HL-60 (cell line): ENCODE results near the gene B3GALT5.

ENCODE experiments used
- GABPA ChIP-seq: IDR thresholded peaks from 2 replicates; pipeline ENCODE4 v1.6.1; 2012; ENCODE audit warnings: low read depth
- POLR2AphosphoS5 ChIP-seq: IDR thresholded peaks from 2 replicates; pipeline ENCODE4 v1.6.1; 2012; ENCODE audit warnings: low read depth
- SPI1 ChIP-seq: IDR thresholded peaks from 2 replicates; pipeline ENCODE4 v1.6.1; 2012; ENCODE audit warnings: low read depth, mild to moderate bottlenecking, borderline replicate concordance
- TF ChIP-seq, protein P1 (sequence below): IDR thresholded peaks from one replicate; pipeline ENCODE4 v1.5.1; 2011; ENCODE audit warnings: low read length, control low read depth, inconsistent platforms; ENCODE audit not compliant: insufficient read depth
- TF ChIP-seq, protein P2 (sequence below): IDR thresholded peaks from 2 replicates; pipeline ENCODE4 v1.6.1; 2012; ENCODE audit warnings: low read depth; ENCODE audit not compliant: insufficient replicate concordance

DNA sequence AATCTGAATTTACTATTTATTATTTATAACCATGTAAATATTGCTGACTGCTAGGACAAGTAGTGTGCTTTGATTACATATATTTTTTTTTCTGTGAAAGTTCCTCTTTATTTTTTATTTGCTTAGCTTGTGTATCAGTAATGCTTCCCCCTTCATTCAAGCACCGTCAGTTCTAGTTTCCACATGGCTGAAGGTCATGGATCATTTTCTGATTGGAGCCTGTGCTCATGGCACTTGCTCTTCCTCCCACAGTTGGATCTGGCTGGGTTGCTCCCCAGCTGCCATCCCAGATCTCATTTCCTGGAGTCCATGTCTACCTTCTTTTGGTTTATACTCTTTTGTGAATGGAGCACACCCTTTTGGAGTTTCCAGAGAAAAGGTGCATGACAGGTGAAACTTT, 75.3 kb downstream of the B3GALT5 start:
- TF ChIP-seq, protein P1, sequence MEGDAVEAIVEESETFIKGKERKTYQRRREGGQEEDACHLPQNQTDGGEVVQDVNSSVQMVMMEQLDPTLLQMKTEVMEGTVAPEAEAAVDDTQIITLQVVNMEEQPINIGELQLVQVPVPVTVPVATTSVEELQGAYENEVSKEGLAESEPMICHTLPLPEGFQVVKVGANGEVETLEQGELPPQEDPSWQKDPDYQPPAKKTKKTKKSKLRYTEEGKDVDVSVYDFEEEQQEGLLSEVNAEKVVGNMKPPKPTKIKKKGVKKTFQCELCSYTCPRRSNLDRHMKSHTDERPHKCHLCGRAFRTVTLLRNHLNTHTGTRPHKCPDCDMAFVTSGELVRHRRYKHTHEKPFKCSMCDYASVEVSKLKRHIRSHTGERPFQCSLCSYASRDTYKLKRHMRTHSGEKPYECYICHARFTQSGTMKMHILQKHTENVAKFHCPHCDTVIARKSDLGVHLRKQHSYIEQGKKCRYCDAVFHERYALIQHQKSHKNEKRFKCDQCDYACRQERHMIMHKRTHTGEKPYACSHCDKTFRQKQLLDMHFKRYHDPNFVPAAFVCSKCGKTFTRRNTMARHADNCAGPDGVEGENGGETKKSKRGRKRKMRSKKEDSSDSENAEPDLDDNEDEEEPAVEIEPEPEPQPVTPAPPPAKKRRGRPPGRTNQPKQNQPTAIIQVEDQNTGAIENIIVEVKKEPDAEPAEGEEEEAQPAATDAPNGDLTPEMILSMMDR, result no peak
- TF ChIP-seq GABPA (no peak), POLR2AphosphoS5 (no peak), SPI1 (no peak)
- TF ChIP-seq, protein P2, sequence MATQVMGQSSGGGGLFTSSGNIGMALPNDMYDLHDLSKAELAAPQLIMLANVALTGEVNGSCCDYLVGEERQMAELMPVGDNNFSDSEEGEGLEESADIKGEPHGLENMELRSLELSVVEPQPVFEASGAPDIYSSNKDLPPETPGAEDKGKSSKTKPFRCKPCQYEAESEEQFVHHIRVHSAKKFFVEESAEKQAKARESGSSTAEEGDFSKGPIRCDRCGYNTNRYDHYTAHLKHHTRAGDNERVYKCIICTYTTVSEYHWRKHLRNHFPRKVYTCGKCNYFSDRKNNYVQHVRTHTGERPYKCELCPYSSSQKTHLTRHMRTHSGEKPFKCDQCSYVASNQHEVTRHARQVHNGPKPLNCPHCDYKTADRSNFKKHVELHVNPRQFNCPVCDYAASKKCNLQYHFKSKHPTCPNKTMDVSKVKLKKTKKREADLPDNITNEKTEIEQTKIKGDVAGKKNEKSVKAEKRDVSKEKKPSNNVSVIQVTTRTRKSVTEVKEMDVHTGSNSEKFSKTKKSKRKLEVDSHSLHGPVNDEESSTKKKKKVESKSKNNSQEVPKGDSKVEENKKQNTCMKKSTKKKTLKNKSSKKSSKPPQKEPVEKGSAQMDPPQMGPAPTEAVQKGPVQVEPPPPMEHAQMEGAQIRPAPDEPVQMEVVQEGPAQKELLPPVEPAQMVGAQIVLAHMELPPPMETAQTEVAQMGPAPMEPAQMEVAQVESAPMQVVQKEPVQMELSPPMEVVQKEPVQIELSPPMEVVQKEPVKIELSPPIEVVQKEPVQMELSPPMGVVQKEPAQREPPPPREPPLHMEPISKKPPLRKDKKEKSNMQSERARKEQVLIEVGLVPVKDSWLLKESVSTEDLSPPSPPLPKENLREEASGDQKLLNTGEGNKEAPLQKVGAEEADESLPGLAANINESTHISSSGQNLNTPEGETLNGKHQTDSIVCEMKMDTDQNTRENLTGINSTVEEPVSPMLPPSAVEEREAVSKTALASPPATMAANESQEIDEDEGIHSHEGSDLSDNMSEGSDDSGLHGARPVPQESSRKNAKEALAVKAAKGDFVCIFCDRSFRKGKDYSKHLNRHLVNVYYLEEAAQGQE, result no peak
